Colonic mucosa (tissue), 4 donors: ENCODE data around the gene CD72. TPM values are rescaled to one million over a fixed set of nuclear protein-coding genes. Genes with fewer than 3 reads are reported as not detected.

Experiments used
- DNase-seq: peaks from one replicate; pipeline ENCODE4 v3.0.0-alpha.2; 2020
- H3K27ac ChIP-seq: fragments of 200-600 bp; one replicate; pipeline ENCODE4 v1.8.0; 2021
- H3K27me3 ChIP-seq: fragments of 200-600 bp; one replicate; pipeline ENCODE4 v1.8.0; 2021
- H3K36me3 ChIP-seq: fragments of 200-600 bp; one replicate; pipeline ENCODE4 v1.8.0; 2021
- H3K4me1 ChIP-seq: fragments of 200-600 bp; one replicate; pipeline ENCODE4 v1.8.0; 2021; ENCODE audit warnings: mild to moderate bottlenecking
- H3K4me3 ChIP-seq: fragments of 200-600 bp; one replicate; pipeline ENCODE4 v1.8.0; 2021
- H3K9ac ChIP-seq, 2 donors: one replicate each; pipeline ENCODE4 v1.7.0; 2013; ENCODE audit warnings: control low read depth in 2 of 2, low read depth in 2 of 2, low read length in 2 of 2
- H3K9me3 ChIP-seq: fragments of 200-600 bp; one replicate; pipeline ENCODE4 v1.8.0; 2021
- CTCF ChIP-seq: fragments of 200-600 bp; IDR thresholded peaks from one replicate; pipeline ENCODE4 v1.8.0; 2022; ENCODE audit warnings: antibody characterized with exemption, mild to moderate bottlenecking
- intact Hi-C: fragments of 100-400 bp; cut with DNase I; formaldehyde crosslinking; loops from one replicate; pipeline ENCODE4 v1.14.1; 2022
- total RNA-seq, 2 donors: library from RNA; stranded (reverse); fragmentation: NEBNext Ultra II Directional in 1 of 2; extraction: Animal tissue kit (Norgen Biotek cat#: 25700) in 1 of 2; gene quantifications; one replicate each; pipeline ENCODE4 v1.2.1, GENCODE V29; 2021
- donor health status: healthy.
- donor health status: DM: no; HTN: no; CAD: no.
- donor health status: DM: no; HTN: no; CAD: no.

CD72 gene
- total RNA-seq, 2 donors from 2014 or later: 0.69 to 2.7 TPM

GRCh38 chr9:35566417-35566816 lies 51.8 kb downstream of the CD72 start:
- Histone ChIP-seq H3K4me3 (no peak overlapping the region), H3K27me3 (no peaks in the 10 kb centered on the region), H3K4me1 (no peaks in the 10 kb centered on the region), H3K9ac (no peak overlapping the region), H3K9me3 (no peaks in the 10 kb centered on the region), H3K36me3 (no peaks in the 10 kb centered on the region), H3K27ac (no peak overlapping the region)
- TF ChIP-seq CTCF: no peak
- intact Hi-C loops: no loop called here
- DNase-seq: no peak

GRCh38 chr9:35564658-35565061 lies 53.6 kb downstream of the CD72 start:
- intact Hi-C loops: no loop called here
- TF ChIP-seq CTCF: no peak
- Histone ChIP-seq H3K27me3 (no peaks in the 10 kb centered on the region), H3K4me3 (no peak overlapping the region), H3K9ac (no peak overlapping the region), H3K27ac (no peak overlapping the region), H3K4me1 (no peaks in the 10 kb centered on the region), H3K9me3 (no peaks in the 10 kb centered on the region), H3K36me3 (no peaks in the 10 kb centered on the region)
- DNase-seq: no peak

GRCh38 chr9:35563791-35564197 lies 54.4 kb downstream of the CD72 start:
- H3K27ac ChIP-seq: no peak overlapping the region
- H3K36me3 ChIP-seq: no peaks in the 10 kb centered on the region
- H3K9ac ChIP-seq: no peak overlapping the region
- intact Hi-C loops: no loop called here
- no peaks in the 10 kb centered on the region for H3K9me3 ChIP-seq
- DNase-seq: no peak
- H3K4me1 ChIP-seq: no peaks in the 10 kb centered on the region
- no peak overlapping the region for H3K4me3 ChIP-seq
- no peak for TF ChIP-seq CTCF
- no peaks in the 10 kb centered on the region for H3K27me3 ChIP-seq

- no peak overlapping the region for H3K27ac ChIP-seq
Measured at GRCh38 chr9:35562895-35563780, 55.1 kb downstream of the CD72 start.

More at GRCh38 chr9:35562895-35563780, 55.1 kb downstream of the CD72 start:
- no peak for TF ChIP-seq CTCF
- Histone ChIP-seq H3K9me3 (no peaks in the 10 kb centered on the region), H3K4me1 (no peaks in the 10 kb centered on the region), H3K36me3 (no peaks in the 10 kb centered on the region), H3K4me3 (no peak overlapping the region), H3K27me3 (no peaks in the 10 kb centered on the region), H3K9ac (no peak overlapping the region)
- no peak for DNase-seq
- intact Hi-C loops: no loop called here
